NB4 (cell line): ENCODE measurements around the gene CDH13.

Experiments used
- CTCF ChIP-seq: IDR thresholded peaks from one replicate; pipeline ENCODE4 v1.5.1; 2012; ENCODE audit warnings: low read depth, low read length
- MYC ChIP-seq: IDR thresholded peaks from 2 replicates; pipeline ENCODE4 v1.6.1; 2011; ENCODE audit warnings: low read depth, low read length
- POLR2A ChIP-seq: IDR thresholded peaks from 2 replicates; pipeline ENCODE4 v1.6.1; 2011; ENCODE audit warnings: mild to moderate bottlenecking; ENCODE audit not compliant: insufficient read length; ENCODE audit errors: extremely low read depth
- TF ChIP-seq, protein P1 (sequence below): IDR thresholded peaks from 2 replicates; pipeline ENCODE4 v1.6.1; 2011; ENCODE audit warnings: low read depth, low read length

DNA sequence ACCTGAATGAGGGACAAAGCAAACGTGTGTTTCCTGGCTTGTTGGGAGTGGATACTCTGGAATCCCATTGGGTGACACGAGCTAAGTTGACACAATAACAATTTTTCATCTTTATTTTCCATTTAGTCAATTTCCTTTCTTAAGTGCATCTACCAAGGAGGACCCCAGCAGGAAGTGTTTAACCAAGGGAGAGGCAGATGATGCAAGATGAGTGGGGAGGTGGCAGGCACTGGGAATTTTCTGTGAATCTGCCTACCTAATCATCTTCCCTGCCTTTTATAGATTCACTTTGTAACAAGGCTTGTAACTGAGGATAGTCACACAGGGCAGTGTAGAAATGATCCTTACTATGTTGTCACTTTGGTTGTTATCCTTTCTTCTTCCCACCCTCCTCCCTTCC is 863.3 kb downstream of the CDH13 start:
- TF ChIP-seq CTCF (no peak), POLR2A (no peak), MYC (no peak)
- TF ChIP-seq, protein P1, sequence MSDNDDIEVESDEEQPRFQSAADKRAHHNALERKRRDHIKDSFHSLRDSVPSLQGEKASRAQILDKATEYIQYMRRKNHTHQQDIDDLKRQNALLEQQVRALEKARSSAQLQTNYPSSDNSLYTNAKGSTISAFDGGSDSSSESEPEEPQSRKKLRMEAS, result no peak
